SU-DHL-6 (cell line): ENCODE data around the gene GARNL3.

ENCODE experiments used
- H2AFZ ChIP-seq: fragments of 200-600 bp; sonication (generic); 2 replicates; pipeline ENCODE4 v1.6.1; 2014; ENCODE audit warnings: low read depth, mild to moderate bottlenecking, moderate library complexity, mixed read lengths, antibody characterized with exemption, low read length; ENCODE audit not compliant: severe bottlenecking
- H3F3A ChIP-seq: fragments of 200-600 bp; shearing (Covaris generic); 2 replicates; pipeline ENCODE4 v1.6.0; 2016; ENCODE audit warnings: antibody characterized with exemption, mild to moderate bottlenecking; ENCODE audit not compliant: insufficient read depth
- H3K27ac ChIP-seq: fragments of 200-600 bp; sonication (generic); 2 replicates; pipeline ENCODE4 v1.5.1; 2016; ENCODE audit warnings: low read depth, mild to moderate bottlenecking, low read length, moderate library complexity, mixed read lengths
- H3K27me3 ChIP-seq: fragments of 200-600 bp; sonication (generic), shearing (Covaris generic); 2 replicates; pipeline ENCODE4 v1.6.0; 2014; ENCODE audit warnings: mild to moderate bottlenecking, low read length
- H3K36me3 ChIP-seq: fragments of 200-600 bp; sonication (generic); 2 replicates; pipeline ENCODE4 v1.6.1; 2014; ENCODE audit warnings: mild to moderate bottlenecking, low read length, mixed read lengths
- H3K4me2 ChIP-seq: fragments of 300-600, 200-600 bp; shearing (Covaris generic), sonication (generic); 2 replicates; pipeline ENCODE4 v1.6.0; 2014; ENCODE audit warnings: low read length, low read depth, mild to moderate bottlenecking; ENCODE audit not compliant: poor library complexity, severe bottlenecking
- H3K4me3 ChIP-seq: fragments of 200-600 bp; sonication (generic); 2 replicates; pipeline ENCODE4 v1.5.1; 2014; ENCODE audit warnings: antibody characterized with exemption, low read length, mild to moderate bottlenecking, mixed read lengths; ENCODE audit not compliant: insufficient read depth, poor library complexity, severe bottlenecking
- H3K79me2 ChIP-seq: fragments of 200-600 bp; sonication (generic); 2 replicates; pipeline ENCODE4 v1.6.1; 2014; ENCODE audit warnings: mild to moderate bottlenecking, low read length, moderate library complexity; ENCODE audit not compliant: insufficient read depth
- H3K9ac ChIP-seq: fragments of 200-600 bp; sonication (generic); 2 replicates; pipeline ENCODE4 v1.7.0; 2014; ENCODE audit warnings: mild to moderate bottlenecking, low read length
- H3K9me2 ChIP-seq: fragments of 200-600 bp; sonication (generic); replicated peaks from 2 replicates; pipeline ENCODE4 v1.6.1; 2014; ENCODE audit warnings: low read length; ENCODE audit not compliant: insufficient read depth
- H3K9me3 ChIP-seq: fragments of 200-600 bp; sonication (generic); 2 replicates; pipeline ENCODE4 v1.6.1; 2014; ENCODE audit warnings: low read length, mixed read lengths; ENCODE audit not compliant: insufficient read depth
- H4K20me1 ChIP-seq: fragments of 200-600 bp; sonication (generic); 2 replicates; pipeline ENCODE4 v1.6.1; 2014; ENCODE audit warnings: low read depth, mild to moderate bottlenecking, antibody characterized with exemption, low read length, moderate library complexity, mixed read lengths
- CTCF ChIP-seq: fragments of 200-600 bp; sonication (generic); IDR thresholded peaks from one replicate; pipeline ENCODE4 v1.5.1; 2017; ENCODE audit warnings: antibody characterized with exemption, mild to moderate bottlenecking, low read length, moderate library complexity; ENCODE audit not compliant: insufficient read depth, poor library complexity, severe bottlenecking
- EZH2phosphoT487 ChIP-seq: fragments of 200-600 bp; sonication (generic), shearing (Covaris generic); conservative IDR thresholded peaks from 2 replicates; pipeline ENCODE4 v1.6.1; 2018; ENCODE audit warnings: mild to moderate bottlenecking, antibody characterized with exemption, low read length, moderate library complexity, mixed read lengths

The GARNL3 gene

GRCh38 chr9:127229691-127230417 lies 34.7 kb upstream of the GARNL3 start:
- Histone ChIP-seq H3K4me2 (no peak overlapping the region), H3K9me2 (no peaks in the 10 kb centered on the region), H3K27ac (no peak overlapping the region), H3K4me3 (no peak overlapping the region), H4K20me1 (no peaks in the 10 kb centered on the region), H3K27me3 (no peaks in the 10 kb centered on the region), H3K79me2 (no peaks in the 10 kb centered on the region), H3K9ac (no peak overlapping the region), H3K36me3 (no peaks in the 10 kb centered on the region), H3F3A (no peaks in the 10 kb centered on the region), H3K9me3 (no peaks in the 10 kb centered on the region), H2AFZ (no peak overlapping the region)
- TF ChIP-seq EZH2phosphoT487 = no peak
- TF ChIP-seq CTCF = no peak

- no peaks in the 10 kb centered on the region for H4K20me1 ChIP-seq
- no peaks in the 10 kb centered on the region for H3F3A ChIP-seq
- no peaks in the 10 kb centered on the region for H3K36me3 ChIP-seq
- H3K9me3 ChIP-seq = no peaks in the 10 kb centered on the region
- no peaks in the 10 kb centered on the region for H3K9me2 ChIP-seq
- no peak overlapping the region for H2AFZ ChIP-seq
- no peak overlapping the region for H3K27ac ChIP-seq
- H3K9ac ChIP-seq = no peak overlapping the region
- H3K4me3 ChIP-seq = no peak overlapping the region
- no peaks in the 10 kb centered on the region for H3K79me2 ChIP-seq
- TF ChIP-seq EZH2phosphoT487 (no peak), CTCF (no peak)
- H3K4me2 ChIP-seq = no peak overlapping the region
- no peaks in the 10 kb centered on the region for H3K27me3 ChIP-seq
These were observed 32.9 kb upstream of the GARNL3 start for GRCh38 chr9:127231666-127232065.

GRCh38 chr9:127232833-127233549 lies 31.6 kb upstream of the GARNL3 start:
- Histone ChIP-seq H3K9ac (no peak overlapping the region), H3K4me3 (no peak overlapping the region), H3K27me3 (no peaks in the 10 kb centered on the region), H3K27ac (no peak overlapping the region), H3K9me3 (no peaks in the 10 kb centered on the region), H3K4me2 (no peak overlapping the region), H4K20me1 (no peaks in the 10 kb centered on the region), H3F3A (no peaks in the 10 kb centered on the region), H3K9me2 (no peaks in the 10 kb centered on the region), H3K36me3 (no peaks in the 10 kb centered on the region), H3K79me2 (no peaks in the 10 kb centered on the region), H2AFZ (no peak overlapping the region)
- no peak for TF ChIP-seq EZH2phosphoT487
- TF ChIP-seq CTCF = no peak
